ENCODE measurements around the gene BACE2. TPM values are rescaled to one million over a fixed set of nuclear protein-coding genes. Genes with fewer than 3 reads are reported as not detected.

Gene BACE2
- polyA plus RNA-seq, 1 donor (not counting 4 experiments of a cell fraction or from before 2014, with no cell fraction given), result 130 TPM

GRCh38 chr21:41256771-41257702, 89.1 kb downstream of the BACE2 start:
- Histone ChIP-seq H3K9me1 (ENCODE audit: control insufficient read depth, extremely low read depth, insufficient read depth, low read length) (no peaks in the 10 kb centered on the region), H3K9ac (ENCODE audit: control insufficient read depth, extremely low read depth, insufficient read depth, low read length) (no peak overlapping the region), H3K79me2 (ENCODE audit: control insufficient read depth, insufficient read depth, low read length) (no peaks in the 10 kb centered on the region), H3K4me2 (ENCODE audit: control insufficient read depth, extremely low read depth, insufficient read depth, low read depth, low read length) (no peak overlapping the region), H3K36me3 (ENCODE audit: control insufficient read depth in 2 of 2, extremely low read depth in 1 of 2, insufficient read depth in 2 of 2, low read length in 2 of 2) (peaks cover 16 to 31% of the 10 kb centered on the region in 2 experiments), H3K27me3 (ENCODE audit: control insufficient read depth, extremely low read depth, insufficient read depth, low read length) (no peaks in the 10 kb centered on the region), H3K27ac (ENCODE audit: control insufficient read depth, insufficient read depth, low read length) (no peak overlapping the region), H3K4me3 (ENCODE audit: control insufficient read depth in 2 of 3, extremely low read depth in 1 of 3, insufficient read depth in 2 of 3, low read depth in 1 of 3, low read length in 3 of 3) (no peak overlapping the region), H4K20me1 (ENCODE audit: control insufficient read depth, extremely low read depth, insufficient read depth, low read length) (no peaks in the 10 kb centered on the region), H3K9me3 (ENCODE audit: control insufficient read depth, low read depth, low read length) (no peaks in the 10 kb centered on the region), H3K4me1 (ENCODE audit: control insufficient read depth, extremely low read depth, insufficient read depth, low read length) (peaks cover 5% of the 10 kb centered on the region), H2AFZ (ENCODE audit: control insufficient read depth, low read length) (no peak overlapping the region)
- dilution Hi-C loops (cut with MboI; ENCODE audit: extremely low pct_ligation_motif_present, low sequenced_read_pairs), result no loop called here
- TF ChIP-seq CTCF (optimal IDR thresholded peaks at IDR 0.05 in 1 of 3, IDR thresholded peaks at IDR 0.05 in 1 of 3, conservative IDR thresholded peaks at IDR 0.05 in 1 of 3; ENCODE audit: extremely low read depth in 1 of 3, insufficient read depth in 2 of 3, low read length in 3 of 3), result no peak
- no peak for TF ChIP-seq EZH2 (IDR thresholded peaks at IDR 0.05; ENCODE audit: low read length)
- FAIRE-seq (no peak), DNase-seq (ENCODE audit: low read depth, low spot score) (no peak)

DNA sequence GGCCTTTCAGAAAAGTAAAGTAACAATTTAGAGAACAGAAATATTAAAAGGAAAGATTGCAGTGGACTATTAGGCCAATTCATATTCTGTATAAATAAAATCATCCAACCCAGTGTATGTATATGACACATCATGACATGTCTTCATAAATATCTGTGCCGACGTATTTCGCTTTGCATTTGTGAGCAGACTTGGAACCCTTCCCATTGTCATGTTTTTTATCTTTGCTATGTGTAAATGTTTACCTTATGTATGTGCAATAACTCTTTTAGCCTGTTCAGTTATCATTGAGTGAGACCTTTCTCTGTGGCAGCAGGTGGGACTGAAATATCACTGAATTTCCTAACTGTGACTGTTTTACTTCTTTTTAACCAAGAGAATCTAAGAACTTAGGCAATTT, 90.7 kb downstream of the BACE2 start:
- no peaks in the 10 kb centered on the region for H3K9me3 ChIP-seq (ENCODE audit: control insufficient read depth, low read depth, low read length)
- no peak overlapping the region for H3K27ac ChIP-seq (ENCODE audit: control insufficient read depth, insufficient read depth, low read length)
- H3K27me3 ChIP-seq (ENCODE audit: control insufficient read depth, extremely low read depth, insufficient read depth, low read length), result no peaks in the 10 kb centered on the region
- H3K36me3 ChIP-seq (ENCODE audit: control insufficient read depth in 2 of 2, extremely low read depth in 1 of 2, insufficient read depth in 2 of 2, low read length in 2 of 2), result peaks cover 12 to 25% of the 10 kb centered on the region in 2 experiments
- TF ChIP-seq CTCF (optimal IDR thresholded peaks at IDR 0.05 in 1 of 3, IDR thresholded peaks at IDR 0.05 in 1 of 3, conservative IDR thresholded peaks at IDR 0.05 in 1 of 3; ENCODE audit: extremely low read depth in 1 of 3, insufficient read depth in 2 of 3, low read length in 3 of 3) (no peak), EZH2 (IDR thresholded peaks at IDR 0.05; ENCODE audit: low read length) (no peak)
- no peaks in the 10 kb centered on the region for H4K20me1 ChIP-seq (ENCODE audit: control insufficient read depth, extremely low read depth, insufficient read depth, low read length)
- no peak overlapping the region for H3K4me3 ChIP-seq (ENCODE audit: control insufficient read depth in 2 of 3, extremely low read depth in 1 of 3, insufficient read depth in 2 of 3, low read depth in 1 of 3, low read length in 3 of 3)
- FAIRE-seq, result no peak
- H3K9ac ChIP-seq (ENCODE audit: control insufficient read depth, extremely low read depth, insufficient read depth, low read length), result no peak overlapping the region
- H2AFZ ChIP-seq (ENCODE audit: control insufficient read depth, low read length), result no peak overlapping the region
- DNase-seq (ENCODE audit: low read depth, low spot score), result no peak
- dilution Hi-C loops (cut with MboI; ENCODE audit: extremely low pct_ligation_motif_present, low sequenced_read_pairs), result no loop called here
- H3K9me1 ChIP-seq (ENCODE audit: control insufficient read depth, extremely low read depth, insufficient read depth, low read length), result no peaks in the 10 kb centered on the region
- H3K79me2 ChIP-seq (ENCODE audit: control insufficient read depth, insufficient read depth, low read length), result no peaks in the 10 kb centered on the region
- no peak overlapping the region for H3K4me2 ChIP-seq (ENCODE audit: control insufficient read depth, extremely low read depth, insufficient read depth, low read depth, low read length)
- peaks cover 5% of the 10 kb centered on the region for H3K4me1 ChIP-seq (ENCODE audit: control insufficient read depth, extremely low read depth, insufficient read depth, low read length)

All from keratinocyte (primary cell).